Activated naive CD8-positive, alpha-beta T cell treated with anti-CD3 and anti-CD28 coated beads, Interleukin-2, amount 50 U/mL, for 16 hours (primary cell): Measurements from ENCODE around the gene KRTAP5-11.
"Not testable (repeated sequence)": the region's sequence is repeated elsewhere in the genome, so short reads cannot be mapped to it uniquely, and the experiment has no call there.

Source experiments
- DNase-seq: peaks from one replicate; pipeline ENCODE4 v3.0.0-alpha.2; 2020; ENCODE audit warnings: low read depth, low spot score

KRTAP5-11 gene

GRCh38 chr11:71556018-71556417 lies 26.7 kb downstream of the KRTAP5-11 start:
- no peak for DNase-seq

GRCh38 chr11:71555508-71555907 lies 27.2 kb downstream of the KRTAP5-11 start:
- DNase-seq: no peak

GRCh38 chr11:71554996-71555395 lies 27.7 kb downstream of the KRTAP5-11 start:
- DNase-seq: no peak

GRCh38 chr11:71551711-71552110 lies 31.0 kb downstream of the KRTAP5-11 start:
- no peak for DNase-seq

GRCh38 chr11:71548716-71549151 lies 33.9 kb downstream of the KRTAP5-11 start:
- no peak for DNase-seq

- DNase-seq: no peak
These were observed 34.6 kb downstream of the KRTAP5-11 start, which contains the start of gene KRTAP5-9 for GRCh38 chr11:71548120-71548519. Gene KRTAP5-9 (plus strand): TSS chr11:71548420. CDS start chr11:71548658, 238 bp downstream.

- no peak for DNase-seq
These were observed 37.2 kb downstream of the KRTAP5-11 start for GRCh38 chr11:71545405-71545966.

GRCh38 chr11:71544525-71545214 lies 38.0 kb downstream of the KRTAP5-11 start:
- no peak for DNase-seq

GRCh38 chr11:71543866-71544265 lies 38.8 kb downstream of the KRTAP5-11 start:
- no peak for DNase-seq

GRCh38 chr11:71542879-71543777 lies 39.5 kb downstream of the KRTAP5-11 start:
- no peak for DNase-seq

- DNase-seq: no peak
These were observed 40.3 kb downstream of the KRTAP5-11 start for GRCh38 chr11:71542382-71542781.

- DNase-seq: not testable (repeated sequence)
These were observed 42.0 kb downstream of the KRTAP5-11 start for GRCh38 chr11:71540521-71541304.

- not testable (repeated sequence) for DNase-seq
These were observed 42.7 kb downstream of the KRTAP5-11 start for GRCh38 chr11:71539971-71540370.

GRCh38 chr11:71539017-71539416 lies 43.7 kb downstream of the KRTAP5-11 start:
- DNase-seq: no peak

GRCh38 chr11:71538666-71538990 lies 44.0 kb downstream of the KRTAP5-11 start:
- DNase-seq: no peak

GRCh38 chr11:71537977-71538665 lies 44.6 kb downstream of the KRTAP5-11 start, which contains the start of gene KRTAP5-8:
Gene KRTAP5-8 (plus strand): TSS chr11:71538025. CDS start chr11:71538056, 31 bp downstream.
- DNase-seq: not testable (repeated sequence)

GRCh38 chr11:71537537-71537936 lies 45.1 kb downstream of the KRTAP5-11 start:
- no peak for DNase-seq

- DNase-seq: no peak
These were observed 46.9 kb downstream of the KRTAP5-11 start for GRCh38 chr11:71535825-71536224.

- not testable (repeated sequence) for DNase-seq
These were observed 47.7 kb downstream of the KRTAP5-11 start for GRCh38 chr11:71534711-71535608.
